NCI-H146 treated with DMSO at 0.1 percent for 48 hours (cell line): ENCODE measurements around the gene GOLT1A.

Source experiments
- DNase-seq: peaks from one replicate; lab custom pipeline; 2025; ENCODE audit not compliant: unreplicated experiment; lab: John Stamatoyannopoulos, UW

Gene GOLT1A

DNA sequence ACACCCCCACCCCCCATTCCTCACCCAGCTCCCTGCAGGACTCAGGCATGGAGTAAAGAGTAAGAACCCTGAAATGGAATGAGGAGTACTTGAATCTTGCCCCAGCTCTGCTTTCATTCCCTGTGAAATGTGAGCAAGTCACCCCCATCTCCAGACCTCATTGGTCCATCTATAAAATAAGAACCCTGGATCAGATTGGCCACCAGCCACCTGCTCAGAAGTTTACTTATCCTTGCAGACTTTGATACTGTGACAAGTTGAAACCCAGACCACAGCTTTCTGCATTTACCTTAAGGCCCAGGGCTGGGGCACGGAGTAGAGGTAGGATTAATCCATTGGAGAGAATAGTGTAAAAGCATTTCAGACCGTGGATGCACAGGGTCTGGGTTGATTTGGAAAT lies 19.7 kb downstream of the GOLT1A start:
- DNase-seq: no peak

DNA sequence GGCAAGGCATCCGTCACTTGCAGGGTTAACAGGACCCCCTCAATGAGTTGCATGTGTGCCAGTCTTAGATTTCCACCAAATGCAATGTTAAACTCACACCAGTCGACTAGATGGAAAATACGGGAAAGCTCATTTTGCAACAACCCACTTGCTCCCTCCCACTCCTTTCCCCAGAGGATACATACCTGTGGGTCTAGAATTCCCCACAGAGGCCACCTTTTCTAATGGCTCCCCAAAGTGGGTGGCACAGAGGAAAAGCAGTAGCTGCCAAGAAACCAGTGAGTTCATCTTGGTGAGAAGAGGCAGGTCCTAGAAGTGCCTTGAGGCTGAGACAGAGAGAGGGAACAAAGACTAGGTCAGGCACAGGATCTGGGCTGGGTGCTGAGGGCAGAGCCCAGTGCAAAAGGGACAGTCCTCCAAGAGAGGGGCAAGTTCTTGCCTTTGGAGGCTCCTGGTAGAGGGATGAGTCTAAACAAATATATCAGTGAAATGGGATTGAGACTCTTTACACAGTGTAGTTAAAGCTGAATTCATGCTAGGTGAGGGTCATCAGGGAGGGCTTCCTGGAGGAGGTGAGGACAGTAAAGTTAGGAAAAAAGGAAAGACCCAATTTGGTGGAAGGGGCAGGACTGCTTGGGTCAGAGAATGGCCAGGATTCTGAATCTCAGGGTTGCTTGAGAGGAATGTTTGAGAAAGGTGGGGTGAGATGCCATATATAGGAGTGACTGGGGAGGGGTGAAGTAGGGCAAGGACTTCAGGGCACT lies 21.0 kb downstream of the GOLT1A start:
- DNase-seq: no peak

GRCh38 chr1:204192046-204192445 lies 21.7 kb downstream of the GOLT1A start:
- no peak for DNase-seq

GRCh38 chr1:204191456-204191855 lies 22.3 kb downstream of the GOLT1A start:
- DNase-seq: no peak

GRCh38 chr1:204190212-204191211 lies 23.3 kb downstream of the GOLT1A start:
- peak; percentile 13 for DNase-seq

- no peak for DNase-seq
Observed at GRCh38 chr1:204188959-204189639, 24.7 kb downstream of the GOLT1A start.

DNA sequence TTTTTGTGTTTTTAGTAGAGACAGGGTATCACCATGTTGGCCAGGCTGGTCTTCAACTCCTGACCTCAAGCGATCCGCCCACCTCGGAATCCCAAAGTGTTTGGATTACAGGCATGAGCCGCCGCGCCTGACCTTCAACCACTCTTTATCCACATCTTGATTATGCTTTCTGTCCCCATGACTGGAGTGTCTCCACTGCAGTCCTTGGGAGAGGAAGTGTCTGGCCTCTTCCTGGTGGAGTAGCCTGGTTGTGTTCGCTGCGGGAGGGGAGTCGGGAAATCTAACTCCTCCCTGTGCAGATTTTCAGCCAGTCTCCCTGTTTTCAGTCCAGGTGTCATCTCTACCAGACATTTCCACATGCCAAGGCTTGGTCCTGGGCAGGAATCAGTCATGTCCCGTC lies 27.2 kb downstream of the GOLT1A start:
- no peak for DNase-seq

DNA sequence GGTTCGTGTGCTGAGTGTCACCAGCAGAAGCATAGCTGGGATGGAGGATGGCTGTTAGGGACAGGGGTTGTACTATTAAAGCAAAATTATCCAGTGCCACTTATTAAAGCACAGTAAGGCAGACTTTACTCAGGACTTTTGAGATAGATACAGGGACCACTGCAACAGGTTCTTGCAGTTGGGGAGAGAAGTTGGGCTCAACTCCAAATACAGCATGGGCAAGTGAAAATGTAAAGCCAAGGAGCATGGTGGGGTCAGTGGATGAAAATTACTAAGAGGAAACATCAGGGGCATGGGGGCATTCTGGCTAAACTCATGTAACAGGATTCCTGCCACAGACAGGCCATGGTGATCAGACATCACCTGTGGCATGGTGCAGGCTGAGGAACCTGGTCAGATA lies 32.7 kb downstream of the GOLT1A start:
- no peak for DNase-seq

GRCh38 chr1:204180133-204180532 lies 33.7 kb downstream of the GOLT1A start:
- no peak for DNase-seq

DNA sequence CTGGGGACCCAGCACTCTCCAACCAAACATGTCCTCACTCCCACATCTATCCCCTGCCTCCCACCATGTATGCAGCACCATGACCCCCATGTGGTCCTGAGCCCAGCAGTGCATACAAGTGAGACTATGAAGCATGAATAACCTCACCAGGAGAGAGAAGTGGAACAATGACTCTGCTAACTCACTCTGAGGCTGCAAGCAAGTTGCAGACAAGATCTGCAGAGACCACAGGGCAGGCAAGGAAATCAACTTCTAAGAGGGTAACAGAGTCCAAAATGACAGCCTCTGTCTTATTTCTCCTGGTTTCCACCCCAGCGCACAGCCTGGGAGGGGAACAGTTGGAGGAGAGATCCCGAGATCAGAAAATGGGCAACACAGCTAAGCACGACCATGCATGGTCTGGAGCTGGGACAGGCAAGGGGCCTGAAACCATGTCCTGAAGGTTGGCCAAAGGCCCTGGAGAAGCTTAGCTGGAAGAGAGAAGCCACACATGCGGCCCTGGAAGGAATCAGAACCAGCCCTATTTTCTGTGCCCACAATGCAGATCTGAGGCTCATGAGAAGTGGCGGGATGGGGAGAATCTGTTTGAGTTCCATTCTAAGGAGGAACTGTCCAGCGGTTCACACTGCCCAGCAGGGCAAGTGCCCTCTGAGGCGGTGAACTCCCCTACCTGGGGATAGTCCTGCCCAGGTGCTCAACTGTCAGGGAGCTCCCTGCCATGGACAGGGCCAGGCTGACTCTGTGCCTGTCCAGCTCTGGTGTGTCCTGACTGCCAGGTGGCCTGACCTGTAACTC lies 35.1 kb downstream of the GOLT1A start:
- DNase-seq: no peak

DNA sequence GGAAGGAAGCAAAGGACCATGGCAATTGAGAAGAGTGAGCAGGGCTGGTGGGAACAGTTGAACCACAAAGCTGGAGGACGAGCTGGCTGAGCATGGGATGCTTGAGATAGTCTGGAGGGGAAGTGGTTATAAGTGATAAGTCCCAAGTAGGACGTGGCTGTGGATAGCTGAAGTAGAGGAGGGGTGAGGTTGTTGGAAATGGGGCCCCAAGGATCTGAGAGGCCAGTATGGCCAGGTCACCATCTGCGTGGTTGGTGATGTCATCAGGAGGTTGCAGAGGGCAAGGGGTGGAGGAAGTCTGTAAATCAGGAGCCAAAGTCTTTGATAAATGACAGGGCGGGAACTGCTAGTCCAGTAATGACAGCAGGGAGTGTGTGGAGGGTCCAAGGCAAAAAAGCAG lies 36.7 kb downstream of the GOLT1A start:
- DNase-seq: no peak

DNA sequence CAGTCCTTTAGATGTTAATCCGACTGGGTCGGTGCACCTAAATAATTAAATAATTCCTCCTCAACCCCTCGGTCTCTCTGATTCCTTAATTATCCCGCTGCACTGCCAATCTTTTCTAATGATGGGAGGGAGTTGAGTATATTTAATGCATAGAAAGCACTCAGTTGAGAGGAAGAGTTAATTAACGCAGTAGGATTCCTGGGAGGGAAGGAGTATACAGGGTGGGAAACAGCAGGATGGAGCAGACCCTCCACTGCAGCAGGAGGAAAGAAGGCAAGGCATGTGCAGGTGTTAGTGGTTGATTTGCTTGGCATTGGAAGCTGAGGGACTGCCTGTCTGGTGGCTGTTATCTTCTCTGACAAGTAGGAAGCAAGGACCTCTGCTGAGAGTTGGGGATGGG lies 37.7 kb downstream of the GOLT1A start:
- no peak for DNase-seq

GRCh38 chr1:204174958-204175357 lies 38.8 kb downstream of the GOLT1A start:
- DNase-seq: no peak

GRCh38 chr1:204172404-204173029 lies 41.3 kb downstream of the GOLT1A start:
- no peak for DNase-seq

DNA sequence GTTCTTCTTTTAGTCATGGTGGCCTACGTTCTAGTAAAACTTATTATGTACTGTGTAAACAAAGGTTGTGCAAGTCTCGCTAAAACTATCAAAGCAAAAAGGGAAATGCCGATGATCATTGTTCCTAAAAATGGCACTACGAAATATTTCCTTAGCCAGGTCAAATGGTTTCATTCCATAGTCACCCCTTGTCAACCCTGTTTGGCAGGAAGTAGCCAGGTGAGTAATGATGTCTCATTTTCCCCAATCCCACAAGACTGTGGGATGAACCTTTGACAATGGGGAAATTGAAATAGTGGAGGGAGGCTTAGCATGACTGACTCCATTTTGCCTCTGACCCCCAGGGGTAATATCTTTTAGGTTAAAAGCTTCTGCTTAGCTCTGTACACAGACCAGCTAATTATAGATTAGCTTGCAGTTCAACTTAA lies 42.0 kb downstream of the GOLT1A start:
- DNase-seq: no peak

DNA sequence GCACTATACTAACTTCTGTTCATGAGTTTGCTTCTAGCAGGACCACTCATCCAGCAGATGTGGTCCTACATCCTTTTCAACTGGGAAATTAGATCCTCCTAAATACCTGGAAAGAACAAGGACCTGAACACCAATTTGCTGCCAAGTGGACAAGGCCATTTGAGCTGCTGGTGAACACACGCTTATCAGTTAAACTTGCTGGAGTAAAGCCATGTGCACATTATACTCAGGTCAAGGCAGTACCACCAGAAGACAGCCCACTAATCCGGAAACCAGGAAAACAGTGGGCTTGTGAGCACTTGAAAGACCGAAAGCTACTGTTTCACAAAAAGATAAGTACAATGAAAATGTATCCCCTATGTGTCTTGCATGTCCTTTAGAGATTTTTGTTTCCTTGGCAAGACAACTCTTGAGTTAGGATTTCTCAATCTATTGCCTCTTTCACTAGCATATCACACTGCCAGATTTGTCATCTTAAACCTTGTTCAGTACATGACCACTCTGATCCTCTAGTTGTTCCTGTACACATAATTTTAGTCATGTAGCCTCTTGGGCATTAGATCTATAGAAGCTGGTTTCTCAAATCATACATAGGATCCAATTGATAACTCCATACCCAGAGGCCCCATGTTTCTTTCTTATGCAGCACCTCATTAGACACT lies 43.2 kb downstream of the GOLT1A start:
- no peak for DNase-seq

DNA sequence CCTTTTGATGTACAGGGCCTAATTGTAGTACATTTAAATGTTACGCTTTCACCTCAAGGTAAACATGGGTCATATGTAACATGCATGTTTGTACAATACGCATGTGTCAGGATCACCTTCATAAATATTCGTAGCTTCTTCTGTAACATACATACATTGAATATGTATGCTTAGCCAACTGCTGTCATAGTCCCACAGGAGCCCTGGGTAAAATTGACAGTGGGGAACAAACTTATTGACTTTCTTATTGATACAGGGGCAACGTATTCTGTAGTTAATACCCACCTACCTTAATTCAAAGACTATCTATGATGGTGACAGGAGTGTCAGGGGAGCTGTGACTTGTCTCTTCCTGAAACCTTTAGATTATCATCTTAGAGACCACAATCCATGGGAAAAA lies 43.9 kb downstream of the GOLT1A start:
- DNase-seq: no peak

DNA sequence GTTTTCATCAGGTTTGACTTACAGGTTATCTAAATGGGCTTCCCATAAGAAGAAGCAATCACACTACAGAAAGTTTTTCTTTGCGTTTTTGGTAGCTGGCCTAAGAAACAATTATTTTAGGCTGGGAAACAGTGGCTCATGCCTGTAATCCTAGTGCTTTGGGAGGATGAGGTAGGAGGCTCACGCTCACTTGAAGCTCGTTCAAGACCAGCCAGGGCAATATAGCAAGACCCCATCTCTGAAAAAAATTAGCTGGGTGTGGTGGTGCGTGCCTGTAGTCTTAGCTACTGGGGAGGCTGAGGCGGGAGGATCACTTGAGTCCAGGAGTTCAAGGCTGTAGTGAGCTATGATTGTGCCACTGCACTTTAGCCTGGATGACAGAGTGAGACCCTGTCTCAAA lies 46.1 kb downstream of the GOLT1A start:
- DNase-seq: no peak

DNA sequence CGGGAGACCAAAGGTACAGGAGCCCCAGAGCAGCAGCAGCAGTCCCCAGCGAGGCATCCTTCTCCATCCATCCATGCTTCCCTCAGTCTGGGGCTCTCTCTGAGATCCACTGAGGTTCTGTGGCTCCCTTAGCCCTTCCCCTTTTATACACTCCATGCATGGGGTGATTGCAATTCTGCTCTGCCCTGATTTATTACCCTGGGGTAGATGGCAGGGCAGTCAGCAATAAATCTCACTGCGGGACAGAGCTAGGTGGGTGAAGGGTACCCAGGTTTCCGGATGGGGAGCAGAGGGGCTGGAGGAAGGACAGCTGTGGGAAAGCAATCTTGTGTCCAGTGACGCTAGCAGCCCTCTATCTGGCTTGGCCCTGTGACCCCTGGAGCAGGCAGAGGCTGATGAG lies 47.6 kb downstream of the GOLT1A start, which contains the start of gene REN:
Gene REN (minus strand): TSS at position 119 of the 400 bp plus-strand sequence. CDS start 44 bp downstream, at position 75.
- no peak for DNase-seq
